Epithelial cell of alveolus of lung (primary cell): ENCODE measurements around the gene AGT. TPM values are rescaled to one million over a fixed set of nuclear protein-coding genes. Genes with fewer than 3 reads are reported as not detected.

Experiments used
- total RNA-seq: library from RNA; depleted of rRNA; stranded (reverse); fragments of >200 nt; gene quantifications from 2 replicates; pipeline ENCODE4 v1.2.1, GENCODE V29; 2015

AGT gene
- total RNA-seq: 0.91 and 1.5 TPM in 2 replicates

DNA sequence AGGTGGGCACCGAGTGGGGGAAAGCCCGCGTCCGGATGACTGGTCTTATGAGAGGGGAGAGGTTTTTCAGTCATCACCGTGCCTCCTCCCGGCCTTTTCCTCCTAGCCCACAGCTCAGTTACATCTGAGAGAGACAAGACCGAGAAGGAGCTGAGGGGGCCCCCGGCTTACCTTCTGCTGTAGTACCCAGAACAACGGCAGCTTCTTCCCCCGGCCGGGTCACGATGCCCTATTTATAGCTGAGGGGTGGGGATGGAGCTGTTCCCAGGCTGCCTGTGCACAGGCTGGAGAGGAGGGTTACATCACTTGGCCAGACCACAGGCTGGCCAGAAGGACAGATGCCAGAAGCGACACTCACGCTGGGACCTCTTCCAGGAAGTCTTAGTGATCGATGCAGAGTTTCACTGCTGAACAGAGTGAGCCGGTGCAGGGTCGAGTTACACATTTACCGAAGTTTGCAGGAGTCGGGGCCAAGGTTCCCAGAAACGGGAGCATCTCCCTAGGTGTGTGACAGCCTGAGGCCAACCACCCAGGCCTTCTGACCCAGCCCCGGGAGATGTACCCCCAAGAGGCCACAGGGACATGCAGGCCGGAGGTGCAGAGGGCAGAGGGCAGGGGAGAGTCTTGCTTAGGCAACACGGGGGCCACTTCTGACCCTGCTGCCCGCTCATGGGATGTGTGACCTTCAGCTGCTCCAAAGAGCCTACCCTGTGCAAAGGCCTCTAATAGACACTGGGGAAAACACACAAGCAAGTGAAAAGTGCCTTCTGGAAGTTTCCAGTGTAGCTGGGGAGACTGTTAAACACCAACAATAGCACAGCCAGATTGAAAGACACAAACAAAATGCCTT lies at the start of gene AGT:
Gene AGT, minus strand, starts transcription at position 208 of the 850 bp plus-strand sequence. CDS start 3,299 bp downstream, outside the sequence.

DNA sequence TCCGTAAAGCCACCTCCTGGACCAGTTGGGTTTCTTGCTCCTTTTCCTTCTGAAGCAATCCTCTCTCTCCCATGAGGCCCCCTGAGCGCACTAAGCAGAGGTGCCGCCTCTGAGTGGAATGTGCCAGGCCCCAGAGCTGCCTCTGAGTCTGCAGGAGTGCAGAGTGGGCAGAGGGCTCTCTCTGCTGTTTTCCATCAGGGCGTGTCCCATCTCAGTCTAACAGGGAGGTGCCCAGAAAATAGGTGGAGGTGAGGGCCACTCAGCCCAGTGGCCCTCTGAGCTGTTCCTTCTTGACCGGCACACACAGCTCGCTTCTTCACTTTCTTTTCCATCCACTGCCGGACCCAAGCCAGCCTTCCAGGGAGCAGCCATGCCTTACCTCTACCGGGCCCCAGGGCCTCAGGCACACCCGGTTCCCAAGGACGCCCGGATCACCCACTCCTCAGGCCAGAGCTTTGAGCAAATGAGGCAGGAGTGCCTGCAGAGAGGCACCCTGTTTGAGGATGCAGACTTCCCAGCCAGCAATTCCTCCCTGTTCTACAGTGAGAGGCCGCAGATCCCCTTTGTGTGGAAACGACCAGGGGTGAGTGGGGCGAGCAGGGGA lies 33.3 kb upstream of the AGT start, which contains the start of gene CAPN9:
Gene CAPN9, plus strand, starts transcription at position 262 of the 604 bp plus-strand sequence. Its CDS starts 109 bp downstream, at position 371.

Other genes starting within 250 kb of the AGT start
- gene COG2, start 71.6 kb downstream of the AGT start, total RNA-seq: 19.7 and 23.3 TPM in 2 replicates
- not detected in 2 replicates for gene CAPN9, start 33.3 kb upstream of the AGT start, total RNA-seq
- 9.3 and 28.4 TPM in 2 replicates for gene C1orf198, start 154.4 kb upstream of the AGT start, total RNA-seq